ENCODE data around the gene CDH4.

The CDH4 gene

GRCh38 chr20:61219021-61219431 lies 33.0 kb upstream of the CDH4 start:
- Histone ChIP-seq H3K27ac (ENCODE audit: extremely low read depth, low read depth, low read length) (no peak overlapping the region), H3K4me3 (ENCODE audit: low read depth, low read length) (no peak overlapping the region), H3K9me3 (ENCODE audit: control insufficient read depth, insufficient read depth, low read depth, low read length) (no peaks in the 10 kb centered on the region), H3K4me1 (ENCODE audit: control insufficient read depth, insufficient read depth, low read length) (no peaks in the 10 kb centered on the region), H3K36me3 (ENCODE audit: control insufficient read depth in 2 of 2, insufficient read depth in 1 of 2, low read length in 2 of 2) (no peaks in the 10 kb centered on the region)
- ChIA-PET CTCF (interaction anchor here (1.9 kb wide), 1 partner anchor 10 kb away, joined by 6 read pairs; no protein-coding TSS in a partner anchor), POLR2A (no interaction called here)
- TF ChIP-seq BCL11B (tag by site-specific recombination; IDR thresholded peaks at IDR 0.05; ENCODE audit: low read depth) (no peak), ZNF175 (tag by site-specific recombination; IDR thresholded peaks at IDR 0.05) (no peak), ZNF423 (tag by site-specific recombination; IDR thresholded peaks at IDR 0.05) (no peak), ZNF391 (tag by site-specific recombination; IDR thresholded peaks at IDR 0.05; ENCODE audit: borderline replicate concordance, low read depth) (no peak), ZNF580 (tag by site-specific recombination; IDR thresholded peaks at IDR 0.05) (no peak), ZNF184 (tag by site-specific recombination; IDR thresholded peaks at IDR 0.05) (no peak), ZNF112 (tag by site-specific recombination; IDR thresholded peaks at IDR 0.05) (no peak), ZNF292 (tag by site-specific recombination; IDR thresholded peaks at IDR 0.05; ENCODE audit: borderline replicate concordance, low read depth) (no peak), ZSCAN5A (tag by site-specific recombination; IDR thresholded peaks at IDR 0.05) (no peak)

GRCh38 chr20:61220131-61220530 lies 31.9 kb upstream of the CDH4 start:
- POLR2A ChIA-PET: no interaction called here
- CTCF ChIA-PET: interaction anchor here (0.8 to 1.0 kb wide), 2 partner anchors 8 to 87 kb away, joined by 3 read pairs; no protein-coding TSS in a partner anchor
- no peaks in the 10 kb centered on the region for H3K36me3 ChIP-seq (ENCODE audit: control insufficient read depth in 2 of 2, insufficient read depth in 1 of 2, low read length in 2 of 2)
- no peak overlapping the region for H3K27ac ChIP-seq (ENCODE audit: extremely low read depth, low read depth, low read length)
- H3K4me3 ChIP-seq (ENCODE audit: low read depth, low read length): no peak overlapping the region
- H3K9me3 ChIP-seq (ENCODE audit: control insufficient read depth, insufficient read depth, low read depth, low read length): no peaks in the 10 kb centered on the region
- no peaks in the 10 kb centered on the region for H3K4me1 ChIP-seq (ENCODE audit: control insufficient read depth, insufficient read depth, low read length)
- TF ChIP-seq ATF2 (tag by site-specific recombination; IDR thresholded peaks at IDR 0.05; ENCODE audit: low read depth): no peak
- TF ChIP-seq ZNF426 (tag by site-specific recombination; IDR thresholded peaks at IDR 0.05): no peak
- no peak for TF ChIP-seq KLF17 (tag by site-specific recombination; IDR thresholded peaks at IDR 0.05)
- no peak for TF ChIP-seq ZNF16 (tag by site-specific recombination; IDR thresholded peaks at IDR 0.05; ENCODE audit: low read depth)
- no peak for TF ChIP-seq ZNF423 (tag by site-specific recombination; IDR thresholded peaks at IDR 0.05)
- TF ChIP-seq ZNF837 (tag by site-specific recombination; IDR thresholded peaks at IDR 0.05): no peak
- TF ChIP-seq ZNF174 (tag by site-specific recombination; IDR thresholded peaks at IDR 0.05): no peak
- no peak for TF ChIP-seq ZNF112 (tag by site-specific recombination; IDR thresholded peaks at IDR 0.05)
- TF ChIP-seq ZNF626 (tag by site-specific recombination; IDR thresholded peaks at IDR 0.05): no peak
- TF ChIP-seq ZFP41 (tag by site-specific recombination; IDR thresholded peaks at IDR 0.05; ENCODE audit: borderline replicate concordance): no peak
- no peak for TF ChIP-seq ZNF544 (tag by site-specific recombination; IDR thresholded peaks at IDR 0.05)
- no peak for TF ChIP-seq ZNF280D (tag by site-specific recombination; IDR thresholded peaks at IDR 0.05)
- no peak for TF ChIP-seq ZBTB49 (tag by site-specific recombination; IDR thresholded peaks at IDR 0.05; ENCODE audit: low read depth)
- no peak for TF ChIP-seq ZNF274 (IDR thresholded peaks at IDR 0.05; ENCODE audit: low read length)
- no peak for TF ChIP-seq ZNF274 (tag by site-specific recombination; IDR thresholded peaks at IDR 0.05; ENCODE audit: borderline replicate concordance)
- TF ChIP-seq ZBTB21 (tag by site-specific recombination; IDR thresholded peaks at IDR 0.05): no peak
- TF ChIP-seq BCL6B (tag by site-specific recombination; IDR thresholded peaks at IDR 0.05): no peak
